Neural cell (in vitro differentiated cells): ENCODE data around the gene SNRNP25.

ENCODE experiments used
- CTCF ChIP-seq: fragments of 450-650 bp; IDR thresholded peaks from 2 replicates; pipeline ENCODE4 v1.5.1; 2014; ENCODE audit warnings: antibody characterized with exemption, mild to moderate bottlenecking, moderate library complexity; ENCODE audit not compliant: poor library complexity, severe bottlenecking
- EP300 ChIP-seq: fragments of 450-650 bp; conservative IDR thresholded peaks from 2 replicates; pipeline ENCODE4 v1.6.1; 2014; ENCODE audit warnings: antibody characterized with exemption, mild to moderate bottlenecking, moderate library complexity; ENCODE audit not compliant: poor library complexity, severe bottlenecking
- EZH2 ChIP-seq: fragments of 200-600, 300-800 bp; shearing (Covaris generic), sonication (generic); IDR thresholded peaks from 2 replicates; pipeline ENCODE4 v1.6.1; 2014; ENCODE audit warnings: antibody characterized with exemption, low read length, borderline replicate concordance, mild to moderate bottlenecking; ENCODE audit not compliant: insufficient read depth, poor library complexity, severe bottlenecking
- POLR2AphosphoS5 ChIP-seq: IDR thresholded peaks from 2 replicates; pipeline ENCODE4 v1.6.1; 2012
- RAD21 ChIP-seq: fragments of 450-650 bp; conservative IDR thresholded peaks from 2 replicates; pipeline ENCODE4 v1.6.1; 2014; ENCODE audit warnings: antibody characterized with exemption, mild to moderate bottlenecking, moderate library complexity
- REST ChIP-seq: IDR thresholded peaks from 2 replicates; pipeline ENCODE4 v1.6.1; 2012; ENCODE audit warnings: borderline replicate concordance
- TAF1 ChIP-seq: IDR thresholded peaks from 2 replicates; pipeline ENCODE4 v1.6.1; 2012; ENCODE audit warnings: low read depth

- TF ChIP-seq EZH2: no peak
- TF ChIP-seq CTCF: no peak
- TF ChIP-seq RAD21: no peak
- TF ChIP-seq TAF1: no peak
- no peak for TF ChIP-seq POLR2AphosphoS5
- no peak for TF ChIP-seq EP300
- no peak for TF ChIP-seq REST
These were observed 15.6 kb downstream of the SNRNP25 start for GRCh38 chr16:69181-69580.
